ENCODE measurements around the gene ZNHIT3.

ZNHIT3 gene

Small RNA genes within 50 kb of the gene (small RNA-seq; reads per million reads assigned to genes)
- 0 reads per million in 2 experiments for gene RNA5SP439
